Psoas muscle (tissue), 8 donors: ENCODE results near the gene NFATC2IP. TPM values are rescaled to one million over a fixed set of nuclear protein-coding genes. Genes with fewer than 3 reads are reported as not detected.
"Not testable (repeated sequence)": the region's sequence is repeated elsewhere in the genome, so short reads cannot be mapped to it uniquely, and the experiment has no call there.

ENCODE experiments used
- ATAC-seq, 4 donors: fragments of 200-7000 bp; cut with Tn5 transposase; one replicate each; pipeline ENCODE4 v1.9.1; 2020; ENCODE audit warnings: moderate library complexity in 3 of 4, mild to moderate bottlenecking in 2 of 4
- DNase-seq, 2 donors: peaks; one replicate each; pipeline ENCODE4 v3.0.0-alpha.2; 2020
- H3K27ac ChIP-seq: fragments of 200-600 bp; one replicate; pipeline ENCODE4 v1.8.0; 2022
- H3K27me3 ChIP-seq, 3 donors: fragments of 200-600 bp in 1 of 3; one replicate each; pipeline versions ENCODE4 v1.6.1 to v1.8.0; 2013 to 2022; ENCODE audit warnings: low read length in 2 of 3, mild to moderate bottlenecking in 2 of 3, moderate library complexity in 1 of 3; ENCODE audit not compliant: insufficient read depth in 3 of 3
- H3K36me3 ChIP-seq, 2 donors: fragments of 200-600 bp in 1 of 2; one replicate each; pipeline versions ENCODE4 v1.6.1 to v1.8.0; 2013 to 2022; ENCODE audit warnings: low read depth in 1 of 2, mild to moderate bottlenecking in 1 of 2, moderate library complexity in 1 of 2; ENCODE audit not compliant: insufficient read depth in 1 of 2
- H3K4me1 ChIP-seq: fragments of 200-600 bp; one replicate; pipeline ENCODE4 v1.8.0; 2022
- H3K4me3 ChIP-seq: fragments of 200-600 bp; one replicate; pipeline ENCODE4 v1.8.0; 2022; ENCODE audit warnings: mild to moderate bottlenecking
- H3K9me3 ChIP-seq: fragments of 200-600 bp; one replicate; pipeline ENCODE4 v1.8.0; 2022
- WGBS, 3 donors: extraction: QIAGEN DNeasy Blood & Tissue Kit; methylation state at CpG; one replicate each; pipeline versions ENCODE4 v1.1.6 to v1.1.7; 2013; 5-methylcytosine and 5-hydroxymethylcytosine counted together
- intact Hi-C, 2 donors: fragments of 100-400 bp; cut with DNase I; formaldehyde crosslinking; loops; one replicate each; pipeline versions ENCODE4 v1.11.0 to v1.14.2; 2022
- polyA plus RNA-seq, 3 donors: library from polyadenylated mRNA; stranded (reverse); fragments of 200-250 nt; gene quantifications; one replicate each; pipeline ENCODE4 v1.2.3, GENCODE V29; 2013
- total RNA-seq, 4 donors: library from RNA; stranded (reverse); fragmentation: NEBNext Ultra II Directional in 2 of 4; extraction: Animal tissue kit (Norgen Biotek cat#: 25700) in 2 of 4; gene quantifications; one replicate each; pipeline versions ENCODE4 v1.2.1 to v1.2.4, GENCODE V29; 2021 to 2023
- TF ChIP-seq, protein P1 (sequence below): fragments of 200-600 bp; IDR thresholded peaks from one replicate; pipeline ENCODE4 v1.8.0; 2022; ENCODE audit warnings: antibody characterized with exemption
- donor health status: healthy with polysubstance abuse.
- donor health status: DM: no; HTN: no; CAD: no; lungs with moderate emphysema.
- donor health status: Bipolar disorder and iron deficiency.
- donor health status: healthy.
- donor health status: DM: yes; HTN: yes; CAD: no.
- donor health status: DM: no; HTN: no; CAD: no.
- donor health status: DM: no; HTN: no; CAD: no.
- donor health status: DM: yes; HTN: yes; CAD: no.

Gene NFATC2IP
- total and polyA plus RNA-seq, 7 donors = 10.6 to 20.4 (median 17.6) TPM

DNA sequence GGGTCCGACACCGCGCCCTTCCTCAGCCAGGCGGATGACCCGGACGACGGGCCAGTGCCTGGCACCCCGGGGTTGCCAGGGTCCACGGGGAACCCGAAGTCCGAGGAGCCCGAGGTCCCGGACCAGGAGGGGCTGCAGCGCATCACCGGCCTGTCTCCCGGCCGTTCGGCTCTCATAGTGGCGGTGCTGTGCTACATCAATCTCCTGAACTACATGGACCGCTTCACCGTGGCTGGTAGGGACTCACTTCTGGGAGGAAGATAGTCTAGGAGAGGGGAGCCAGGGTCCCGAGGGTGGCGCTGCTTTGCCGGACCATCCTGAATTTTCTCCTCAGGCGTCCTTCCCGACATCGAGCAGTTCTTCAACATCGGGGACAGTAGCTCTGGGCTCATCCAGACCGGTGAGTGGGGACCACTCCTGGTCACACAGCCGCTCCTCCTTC is 24.4 kb downstream of the NFATC2IP start:
- TF ChIP-seq, protein P1, sequence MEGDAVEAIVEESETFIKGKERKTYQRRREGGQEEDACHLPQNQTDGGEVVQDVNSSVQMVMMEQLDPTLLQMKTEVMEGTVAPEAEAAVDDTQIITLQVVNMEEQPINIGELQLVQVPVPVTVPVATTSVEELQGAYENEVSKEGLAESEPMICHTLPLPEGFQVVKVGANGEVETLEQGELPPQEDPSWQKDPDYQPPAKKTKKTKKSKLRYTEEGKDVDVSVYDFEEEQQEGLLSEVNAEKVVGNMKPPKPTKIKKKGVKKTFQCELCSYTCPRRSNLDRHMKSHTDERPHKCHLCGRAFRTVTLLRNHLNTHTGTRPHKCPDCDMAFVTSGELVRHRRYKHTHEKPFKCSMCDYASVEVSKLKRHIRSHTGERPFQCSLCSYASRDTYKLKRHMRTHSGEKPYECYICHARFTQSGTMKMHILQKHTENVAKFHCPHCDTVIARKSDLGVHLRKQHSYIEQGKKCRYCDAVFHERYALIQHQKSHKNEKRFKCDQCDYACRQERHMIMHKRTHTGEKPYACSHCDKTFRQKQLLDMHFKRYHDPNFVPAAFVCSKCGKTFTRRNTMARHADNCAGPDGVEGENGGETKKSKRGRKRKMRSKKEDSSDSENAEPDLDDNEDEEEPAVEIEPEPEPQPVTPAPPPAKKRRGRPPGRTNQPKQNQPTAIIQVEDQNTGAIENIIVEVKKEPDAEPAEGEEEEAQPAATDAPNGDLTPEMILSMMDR = no peak
- no peaks in the 10 kb centered on the region for H3K27me3 ChIP-seq
- ATAC-seq = peak in 3 of 4 donors; percentile 5 to 11 (median 9)
- peak overlapping the region; percentile 99 for H3K4me3 ChIP-seq
- no peaks in the 10 kb centered on the region for H3K9me3 ChIP-seq
- 4 to 6% (median 5%) methylated on average over 29 to 30 of the region's 30 CpGs for WGBS, 3 donors
- peaks cover 9 to 37% of the 10 kb centered on the region in 2 donors for H3K36me3 ChIP-seq
- H3K27ac ChIP-seq = peak overlapping the region; percentile 79
- intact Hi-C loops = loop anchor here in 1 of 2 donors (10.0 kb wide), 1 partner anchor 1510 kb away; no protein-coding TSS in a partner anchor
- DNase-seq = no peak
- H3K4me1 ChIP-seq = peaks cover 12% of the 10 kb centered on the region

- intact Hi-C loops = loop anchor here in 1 of 2 donors (10.0 kb wide), 1 partner anchor 1513 kb away; no protein-coding TSS in a partner anchor
- 76 to 85% (median 81%) methylated on average over 11 of the region's 11 CpGs for WGBS, 3 donors
- DNase-seq = no peak
- Histone ChIP-seq H3K36me3 (peaks cover 9 to 65% of the 10 kb centered on the region in 2 donors), H3K27ac (no peak overlapping the region), H3K9me3 (no peaks in the 10 kb centered on the region), H3K4me1 (peaks cover 12% of the 10 kb centered on the region), H3K27me3 (no peaks in the 10 kb centered on the region), H3K4me3 (no peak overlapping the region)
- TF ChIP-seq, protein P1 = no peak
- ATAC-seq = no peak
Measured at GRCh38 chr16:28977703-28978662, 27.2 kb downstream of the NFATC2IP start.

DNA sequence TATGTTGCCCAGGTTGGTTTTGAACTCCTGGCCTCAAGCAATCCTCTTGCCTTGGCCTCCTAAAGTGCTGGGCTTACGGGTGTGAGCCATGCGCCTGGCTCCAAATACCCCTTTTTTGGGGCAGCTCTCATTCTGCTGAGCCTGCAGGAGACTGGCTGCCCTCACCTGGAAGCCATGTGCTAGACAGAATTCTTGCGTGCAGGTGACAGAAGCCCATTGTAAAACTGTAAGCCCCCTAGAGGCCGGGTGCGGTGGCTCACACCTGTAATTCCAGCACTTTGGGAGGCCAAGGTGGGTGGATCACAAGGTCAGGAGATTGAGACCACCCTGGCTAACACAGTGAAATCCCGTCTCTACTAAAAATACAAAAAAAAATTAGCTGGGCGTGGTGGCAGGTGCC is 29.6 kb downstream of the NFATC2IP start:
- not testable (repeated sequence) for DNase-seq, H3K27ac ChIP-seq

GRCh38 chr16:28980929-28981328 is 30.2 kb downstream of the NFATC2IP start:
- H3K9me3 ChIP-seq = no peaks in the 10 kb centered on the region
- ATAC-seq = no peak
- TF ChIP-seq, protein P1 = no peak
- 91 to 94% (median 94%) methylated on average over 7 of the region's 7 CpGs for WGBS, 3 donors
- intact Hi-C loops = no loop called here
- H3K27me3 ChIP-seq = no peaks in the 10 kb centered on the region
- peaks cover 9 to 90% of the 10 kb centered on the region in 2 donors for H3K36me3 ChIP-seq
- no peak for DNase-seq
- no peak overlapping the region for H3K4me3 ChIP-seq
- H3K27ac ChIP-seq = no peak overlapping the region
- H3K4me1 ChIP-seq = peaks cover 4% of the 10 kb centered on the region

More for the DNA sequence above, 29.6 kb downstream of the NFATC2IP start:
- peaks cover 9 to 85% of the 10 kb centered on the region in 2 donors for H3K36me3 ChIP-seq
- peaks cover 10% of the 10 kb centered on the region for H3K4me1 ChIP-seq
- intact Hi-C loops, H3K27me3 ChIP-seq, H3K4me3 ChIP-seq, ATAC-seq, H3K9me3 ChIP-seq: not testable (repeated sequence)
- WGBS, 3 donors = 89 to 93% (median 91%) methylated on average over 7 of the region's 7 CpGs

- WGBS, 3 donors = 80 to 81% (median 81%) methylated on average over 12 of the region's 12 CpGs
- TF ChIP-seq, protein P1 = peak; percentile 35
- intact Hi-C loops = no loop called here
Measured at GRCh38 chr16:28981517-28981916, 30.8 kb downstream of the NFATC2IP start.

More at GRCh38 chr16:28981517-28981916, 30.8 kb downstream of the NFATC2IP start:
- no peaks in the 10 kb centered on the region for H3K27me3 ChIP-seq
- DNase-seq (no peak), ATAC-seq (no peak)
- no peak overlapping the region for H3K27ac ChIP-seq
- H3K4me1 ChIP-seq = peaks cover under 1% of the 10 kb centered on the region
- H3K36me3 ChIP-seq = peaks cover 6 to 88% of the 10 kb centered on the region in 2 donors
- H3K9me3 ChIP-seq = no peaks in the 10 kb centered on the region
- H3K4me3 ChIP-seq = no peak overlapping the region
